Panc1 (cell line): ENCODE measurements around the gene CACNA1D.

Source experiments
- CTCF ChIP-seq: fragments of 450-650 bp; IDR thresholded peaks from 2 replicates; pipeline ENCODE4 v1.5.1; 2017; ENCODE audit warnings: mild to moderate bottlenecking
- POLR2AphosphoS5 ChIP-seq: IDR thresholded peaks from 2 replicates; pipeline ENCODE4 v1.6.1; 2012; ENCODE audit warnings: mild to moderate bottlenecking, low read depth, low read length, moderate library complexity
- SIN3A ChIP-seq: IDR thresholded peaks from 2 replicates; pipeline ENCODE4 v1.6.1; 2012; ENCODE audit warnings: low read depth, mild to moderate bottlenecking, low read length, moderate library complexity, borderline replicate concordance; ENCODE audit not compliant: insufficient read depth

- TF ChIP-seq CTCF: no peak
- TF ChIP-seq POLR2AphosphoS5: no peak
- no peak for TF ChIP-seq SIN3A
These were observed 35.8 kb downstream of the CACNA1D start for GRCh38 chr3:53530205-53530604.
